Measurements from ENCODE around the gene PIGQ. TPM values are rescaled to one million over a fixed set of nuclear protein-coding genes. Genes with fewer than 3 reads are reported as not detected.

The PIGQ gene
- total and polyA plus RNA-seq, 12 donors = 13.7 to 43.7 (median 20.2) TPM

DNA sequence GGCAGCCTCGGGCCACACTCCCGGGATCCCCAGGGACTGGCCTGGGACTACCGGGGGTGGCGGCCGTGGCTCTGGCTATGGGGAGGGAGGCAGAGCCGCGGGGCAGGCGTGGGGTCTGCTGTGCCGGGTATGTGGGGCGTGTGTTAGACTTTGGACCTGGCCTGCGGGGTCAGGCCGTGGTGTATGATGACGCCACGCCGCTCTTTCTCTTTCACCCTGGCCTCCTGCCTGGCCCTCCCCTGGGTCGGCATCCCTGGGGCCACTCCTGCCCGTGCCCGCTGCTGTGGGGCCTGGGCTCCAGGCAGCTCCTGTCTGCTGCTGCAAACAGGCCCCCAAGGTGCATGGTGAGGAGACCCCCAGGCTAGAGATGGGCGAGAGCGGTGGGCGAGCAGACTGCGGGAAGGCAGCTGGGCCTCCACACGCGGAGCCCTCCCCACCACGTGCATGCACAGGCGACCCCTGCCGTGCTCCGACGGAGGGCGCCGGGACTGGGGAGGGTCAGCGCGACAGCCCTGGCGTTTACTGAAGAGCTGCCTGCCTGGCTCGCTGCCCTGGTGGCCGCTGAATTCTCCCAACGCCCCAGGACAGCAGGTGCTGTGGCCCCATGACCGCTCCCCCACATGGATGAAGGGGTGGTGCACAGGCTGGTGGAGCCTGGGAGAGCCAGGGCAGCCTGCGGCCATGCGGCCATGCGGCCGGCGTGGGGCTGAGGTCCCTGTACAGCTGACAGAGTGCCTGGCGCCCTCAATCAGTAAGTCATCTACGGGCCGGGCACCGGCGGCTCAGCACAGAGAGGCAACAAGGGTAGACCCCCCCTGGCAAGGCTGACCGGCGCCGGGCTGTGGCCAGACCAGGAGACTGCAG is 26.2 kb upstream of the PIGQ start:
- intact Hi-C loops (cut with DNase I) = no loop called here
- Histone ChIP-seq H3K4me3 (no peak overlapping the region), H3K27me3 (no peaks in the 10 kb centered on the region), H3K4me1 (no peaks in the 10 kb centered on the region), H3K27ac (no peak overlapping the region), H3K9me3 (no peaks in the 10 kb centered on the region), H3K36me3 (peaks cover 0 to 47% (median 3%) of the 10 kb centered on the region in 9 donors)
- 89 to 94% methylated on average over 46 to 51 of the region's 51 CpGs for WGBS, 2 donors
- DNase-seq = no peak
- TF ChIP-seq, protein P1, sequence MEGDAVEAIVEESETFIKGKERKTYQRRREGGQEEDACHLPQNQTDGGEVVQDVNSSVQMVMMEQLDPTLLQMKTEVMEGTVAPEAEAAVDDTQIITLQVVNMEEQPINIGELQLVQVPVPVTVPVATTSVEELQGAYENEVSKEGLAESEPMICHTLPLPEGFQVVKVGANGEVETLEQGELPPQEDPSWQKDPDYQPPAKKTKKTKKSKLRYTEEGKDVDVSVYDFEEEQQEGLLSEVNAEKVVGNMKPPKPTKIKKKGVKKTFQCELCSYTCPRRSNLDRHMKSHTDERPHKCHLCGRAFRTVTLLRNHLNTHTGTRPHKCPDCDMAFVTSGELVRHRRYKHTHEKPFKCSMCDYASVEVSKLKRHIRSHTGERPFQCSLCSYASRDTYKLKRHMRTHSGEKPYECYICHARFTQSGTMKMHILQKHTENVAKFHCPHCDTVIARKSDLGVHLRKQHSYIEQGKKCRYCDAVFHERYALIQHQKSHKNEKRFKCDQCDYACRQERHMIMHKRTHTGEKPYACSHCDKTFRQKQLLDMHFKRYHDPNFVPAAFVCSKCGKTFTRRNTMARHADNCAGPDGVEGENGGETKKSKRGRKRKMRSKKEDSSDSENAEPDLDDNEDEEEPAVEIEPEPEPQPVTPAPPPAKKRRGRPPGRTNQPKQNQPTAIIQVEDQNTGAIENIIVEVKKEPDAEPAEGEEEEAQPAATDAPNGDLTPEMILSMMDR (IDR thresholded peaks at IDR 0.05) = no peak
- peak in 1 of 8 donors; percentile 4 for ATAC-seq

DNA sequence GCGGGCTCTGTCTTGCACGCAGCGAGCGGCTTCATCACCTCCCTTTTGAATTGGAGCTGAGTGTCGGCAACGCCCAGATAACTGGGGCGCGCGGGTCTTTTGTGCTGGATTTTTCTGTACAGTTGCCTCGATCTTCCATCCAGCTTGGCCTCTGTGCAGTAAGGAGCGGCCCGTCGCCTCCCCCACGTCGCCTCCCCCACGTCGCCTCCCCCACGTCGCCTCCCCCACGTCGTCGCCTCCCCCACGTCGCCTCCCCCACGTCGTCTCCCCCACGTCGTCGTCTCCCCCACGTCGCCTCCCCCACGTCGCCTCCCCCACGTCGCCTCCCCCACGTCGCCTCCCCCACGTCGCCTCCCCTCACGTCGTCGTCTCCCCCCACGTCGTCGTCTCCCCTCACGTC is 25.3 kb upstream of the PIGQ start:
- peaks cover 0 to 57% (median 3%) of the 10 kb centered on the region in 9 donors for H3K36me3 ChIP-seq
- WGBS, 2 donors = 84 to 95% methylated on average over 42 to 46 of the region's 46 CpGs
- ATAC-seq (no peak), DNase-seq (no peak)
- TF ChIP-seq, protein P1 (IDR thresholded peaks at IDR 0.05) = no peak
- no peak overlapping the region for H3K27ac ChIP-seq
- no peak overlapping the region for H3K4me3 ChIP-seq
- H3K4me1 ChIP-seq = no peaks in the 10 kb centered on the region
- H3K9me3 ChIP-seq = no peaks in the 10 kb centered on the region
- no peaks in the 10 kb centered on the region for H3K27me3 ChIP-seq
- intact Hi-C loops (cut with DNase I) = no loop called here

DNA sequence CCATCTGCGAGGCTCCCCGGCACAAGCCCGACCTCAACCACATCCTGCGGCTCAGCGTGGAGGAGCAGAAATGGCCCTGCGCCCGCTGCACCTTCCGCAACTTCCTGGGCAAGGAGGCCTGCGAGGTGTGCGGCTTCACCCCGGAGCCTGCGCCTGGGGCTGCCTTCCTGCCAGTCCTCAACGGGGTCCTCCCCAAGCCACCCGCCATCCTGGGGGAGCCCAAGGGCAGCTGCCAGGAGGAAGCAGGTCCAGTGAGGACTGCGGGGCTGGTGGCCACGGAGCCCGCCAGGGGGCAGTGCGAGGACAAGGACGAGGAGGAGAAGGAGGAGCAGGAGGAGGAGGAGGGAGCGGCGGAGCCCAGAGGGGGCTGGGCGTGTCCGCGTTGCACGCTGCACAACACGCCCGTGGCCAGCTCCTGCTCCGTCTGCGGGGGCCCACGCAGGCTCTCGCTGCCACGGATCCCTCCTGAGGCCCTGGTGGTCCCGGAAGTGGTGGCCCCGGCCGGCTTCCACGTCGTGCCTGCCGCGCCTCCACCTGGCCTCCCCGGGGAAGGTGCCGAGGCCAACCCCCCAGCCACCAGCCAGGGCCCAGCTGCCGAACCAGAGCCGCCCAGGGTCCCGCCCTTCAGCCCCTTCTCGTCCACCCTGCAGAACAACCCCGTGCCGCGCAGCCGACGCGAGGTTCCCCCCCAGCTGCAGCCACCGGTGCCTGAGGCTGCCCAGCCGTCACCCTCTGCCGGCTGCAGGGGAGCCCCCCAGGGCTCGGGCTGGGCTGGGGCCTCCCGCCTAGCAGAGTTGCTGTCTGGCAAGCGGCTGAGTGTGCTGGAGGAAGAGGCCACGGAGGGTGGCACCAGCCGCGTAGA is 22.6 kb upstream of the PIGQ start:
- TF ChIP-seq, protein P1 (IDR thresholded peaks at IDR 0.05) = peak in 7 of 9 donors; percentile 42 to 59 (median 47)
- ATAC-seq (peak; percentile 39 to 88 (median 65)), DNase-seq (peak; percentile 54 to 75)
- no peaks in the 10 kb centered on the region for H3K4me1 ChIP-seq
- 84 to 88% methylated on average over 60 of the region's 60 CpGs for WGBS, 2 donors
- H3K4me3 ChIP-seq = peak overlapping the region in 1 of 10 donors; percentile 28
- peaks cover 0 to 64% (median 8%) of the 10 kb centered on the region in 9 donors for H3K36me3 ChIP-seq
- intact Hi-C loops (cut with DNase I) = no loop called here
- no peaks in the 10 kb centered on the region for H3K27me3 ChIP-seq
- no peaks in the 10 kb centered on the region for H3K9me3 ChIP-seq
- H3K27ac ChIP-seq = no peak overlapping the region

DNA sequence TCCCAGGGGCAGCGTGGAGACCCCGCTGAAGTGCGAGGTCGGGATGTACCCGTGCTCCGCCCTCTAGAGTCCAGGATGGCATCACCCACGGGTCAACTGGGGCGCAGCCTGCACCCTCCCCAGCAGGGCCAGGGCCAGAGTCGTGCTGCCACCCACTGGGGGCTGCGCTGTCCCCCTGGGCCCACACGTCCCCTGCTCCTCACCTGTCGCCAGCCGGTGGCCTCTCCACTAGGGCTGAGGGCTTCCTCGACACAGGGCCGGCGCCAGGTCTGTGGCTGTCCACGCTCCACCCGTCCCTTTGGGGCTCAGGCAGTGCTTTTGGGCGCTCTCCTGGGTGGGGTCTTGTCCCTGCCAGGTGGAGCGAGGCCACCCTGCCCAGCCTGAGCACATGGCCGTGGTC is 21.2 kb upstream of the PIGQ start:
- no peak overlapping the region for H3K27ac ChIP-seq
- no peaks in the 10 kb centered on the region for H3K9me3 ChIP-seq
- DNase-seq = no peak
- H3K36me3 ChIP-seq = peaks cover 0 to 76% (median 12%) of the 10 kb centered on the region in 9 donors
- 92 to 95% methylated on average over 21 of the region's 21 CpGs for WGBS, 2 donors
- no peaks in the 10 kb centered on the region for H3K4me1 ChIP-seq
- H3K4me3 ChIP-seq = no peak overlapping the region
- no peak for ATAC-seq
- TF ChIP-seq, protein P1 (IDR thresholded peaks at IDR 0.05) = no peak
- intact Hi-C loops (cut with DNase I) = no loop called here
- no peaks in the 10 kb centered on the region for H3K27me3 ChIP-seq
